GM20431 (cell line): Measurements from ENCODE around the gene DYRK1A.
"Not testable (repeated sequence)": the region's sequence is repeated elsewhere in the genome, so short reads cannot be mapped to it uniquely, and the experiment has no call there.

Source experiments
- in situ Hi-C: fragments of 300-500 bp; cut with MseI, MboI; formaldehyde crosslinking; loops from one replicate; pipeline ENCODE4 v1.15.0; 2020; ENCODE audit warnings: low sequenced_read_pairs; ENCODE audit not compliant: unreplicated experiment

Gene DYRK1A

DNA sequence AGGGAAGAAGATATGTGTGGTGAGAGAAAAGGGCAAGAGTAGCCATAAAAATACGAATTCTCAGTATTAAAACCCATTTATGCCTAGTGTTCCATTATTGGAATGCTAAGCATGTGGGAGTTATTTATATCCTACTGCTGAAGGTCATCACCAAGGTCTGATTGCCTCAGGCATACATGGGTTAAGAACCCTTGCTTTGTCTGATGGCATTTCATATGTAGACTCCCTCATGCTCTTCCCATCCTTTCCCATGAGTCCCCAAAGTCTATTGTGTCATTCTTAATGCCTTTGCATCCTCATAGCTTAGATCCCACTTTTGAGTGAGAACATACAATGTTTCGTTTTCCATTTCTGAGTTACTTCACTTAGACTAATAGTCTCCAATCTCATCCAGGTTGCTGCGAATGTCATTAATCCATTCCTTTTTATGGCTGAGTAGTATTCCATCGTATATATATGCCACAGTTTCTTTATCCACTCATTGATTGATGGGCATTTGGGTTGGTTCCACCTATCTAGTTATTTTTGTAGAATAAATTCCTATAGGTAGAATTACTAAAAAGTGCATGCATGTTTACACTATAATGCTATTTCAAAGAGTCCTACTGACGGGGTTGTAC lies 172.5 kb downstream of the DYRK1A start:
- in situ Hi-C loops: no loop called here

DNA sequence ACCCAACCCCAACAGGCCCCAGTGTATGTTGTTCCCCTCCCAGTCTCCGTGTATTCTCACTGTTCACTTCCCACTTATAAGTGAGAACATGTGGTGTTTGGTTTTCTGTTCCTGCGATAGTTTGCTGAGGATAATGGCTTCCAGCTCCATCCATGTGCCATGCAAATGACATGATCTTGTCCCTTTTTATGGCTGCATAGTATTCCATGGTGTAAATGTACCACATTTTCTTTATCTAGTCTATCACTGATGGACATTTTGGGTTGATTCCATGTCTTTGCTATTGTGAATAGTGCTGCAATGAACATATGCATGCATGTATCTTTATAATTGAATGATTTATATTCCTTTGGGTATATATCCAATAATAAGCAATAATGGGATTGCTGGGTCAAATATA lies 174.6 kb downstream of the DYRK1A start:
- in situ Hi-C loops: not testable (repeated sequence)

DNA sequence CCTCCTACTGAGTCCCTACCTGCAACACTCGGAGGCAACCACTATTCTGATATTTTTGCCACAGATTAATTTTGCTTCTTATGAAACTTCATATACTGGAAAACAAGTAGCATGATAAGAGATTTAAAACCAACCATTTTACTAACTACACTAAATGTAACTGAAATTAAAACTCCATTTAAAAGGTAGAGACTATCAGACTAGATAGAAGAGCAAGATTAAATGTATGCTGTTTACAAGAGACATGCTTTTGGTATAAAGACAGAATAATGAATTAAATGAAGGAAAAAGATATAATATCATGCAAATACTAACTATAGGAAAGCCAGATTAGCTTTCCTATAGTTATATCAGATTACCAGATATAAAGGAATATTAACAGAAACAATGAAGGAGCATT lies 175.9 kb downstream of the DYRK1A start:
- in situ Hi-C loops: no loop called here

DNA sequence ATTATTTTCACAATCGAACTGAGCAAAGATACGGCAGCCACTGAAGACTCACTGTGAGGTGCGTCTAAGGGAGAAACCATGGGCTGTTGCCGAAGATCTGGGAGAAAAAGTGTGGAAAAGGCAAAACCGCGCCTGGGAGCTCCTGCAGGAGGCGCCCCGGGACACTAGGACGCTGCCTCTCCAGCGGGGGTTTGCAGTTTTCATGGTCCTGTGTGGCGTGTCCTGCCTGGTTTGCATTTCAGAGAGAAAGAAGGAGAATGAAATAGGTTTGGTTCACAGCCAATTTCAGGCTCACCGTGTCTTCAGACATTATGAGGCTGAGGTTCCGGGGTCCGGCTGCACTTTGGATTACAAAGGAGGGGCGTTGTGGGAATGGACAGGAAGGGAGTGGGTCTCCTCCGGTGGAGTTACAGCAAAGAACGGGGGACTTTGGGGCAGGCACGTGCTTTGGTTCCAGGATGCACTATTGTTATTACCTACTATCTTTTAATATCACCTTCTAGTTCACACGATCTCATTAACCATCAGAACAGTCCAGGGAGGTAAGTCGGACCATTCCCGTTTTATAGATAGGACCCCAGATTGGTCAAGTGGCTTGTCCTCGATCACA lies 179.8 kb downstream of the DYRK1A start:
- in situ Hi-C loops: no loop called here

GRCh38 chr21:37546949-37547614 lies 180.5 kb downstream of the DYRK1A start:
- in situ Hi-C loops: no loop called here

GRCh38 chr21:37547615-37548200 lies 181.1 kb downstream of the DYRK1A start:
- in situ Hi-C loops: no loop called here

DNA sequence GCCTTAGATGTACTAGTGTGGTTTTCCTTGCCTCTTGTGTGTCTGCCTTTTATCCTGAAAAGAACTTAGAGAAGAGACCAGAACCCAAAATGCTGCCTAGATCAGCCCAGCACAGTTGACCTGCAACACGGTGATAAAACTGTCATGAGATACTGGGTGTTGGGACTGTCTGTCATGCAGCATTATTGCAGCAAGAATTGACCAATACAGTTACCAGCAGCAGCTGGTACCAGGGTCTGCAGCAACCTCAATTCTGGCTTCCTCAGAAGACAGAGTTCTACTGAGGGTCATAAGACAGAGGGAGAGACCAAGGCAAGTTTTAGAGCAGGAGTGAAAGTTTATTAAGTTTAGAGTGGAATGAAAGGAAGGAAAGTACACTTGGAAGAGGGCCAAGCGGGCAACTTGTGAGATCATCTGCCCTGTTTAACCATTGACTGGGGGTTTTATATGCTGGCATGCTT lies 182.0 kb downstream of the DYRK1A start:
- in situ Hi-C loops: no loop called here

DNA sequence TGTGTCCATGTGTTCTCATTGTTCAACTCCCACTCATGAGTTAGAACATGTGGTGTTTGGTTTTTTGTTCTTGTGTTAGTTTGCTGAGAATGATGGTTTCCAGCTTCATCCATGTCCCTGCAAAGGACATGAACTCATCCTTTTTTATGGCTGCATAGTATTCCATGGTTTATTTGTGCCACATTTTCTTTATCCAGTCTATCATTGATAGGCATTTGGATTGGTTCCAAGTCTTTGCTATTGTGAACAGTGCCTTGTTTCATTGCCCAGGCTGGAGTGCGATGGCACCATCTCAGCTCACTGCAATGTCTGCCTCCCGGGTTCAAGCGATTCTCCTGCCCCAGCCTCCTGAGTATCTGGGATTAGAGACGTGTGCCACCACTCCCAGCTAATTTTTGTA lies 183.2 kb downstream of the DYRK1A start:
- in situ Hi-C loops: not testable (repeated sequence)

DNA sequence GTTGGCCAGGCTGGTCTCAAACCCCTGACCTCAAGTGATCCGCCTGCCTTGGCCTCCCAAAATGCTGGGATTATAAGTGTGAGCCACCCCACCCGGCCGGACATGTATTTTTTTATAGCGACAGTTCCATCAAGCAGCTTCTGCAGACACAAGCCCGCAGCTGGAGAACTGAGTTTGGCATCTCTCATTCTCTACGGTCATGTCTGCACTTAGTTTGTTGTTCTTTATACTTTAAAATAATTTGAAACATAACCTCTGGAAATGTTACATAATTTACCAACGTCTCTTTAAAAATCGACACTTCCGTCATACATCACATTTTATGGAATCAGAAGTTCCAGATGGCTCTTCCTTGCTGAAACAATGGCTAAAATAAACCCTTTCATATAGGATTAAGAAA lies 183.6 kb downstream of the DYRK1A start:
- in situ Hi-C loops: no loop called here

DNA sequence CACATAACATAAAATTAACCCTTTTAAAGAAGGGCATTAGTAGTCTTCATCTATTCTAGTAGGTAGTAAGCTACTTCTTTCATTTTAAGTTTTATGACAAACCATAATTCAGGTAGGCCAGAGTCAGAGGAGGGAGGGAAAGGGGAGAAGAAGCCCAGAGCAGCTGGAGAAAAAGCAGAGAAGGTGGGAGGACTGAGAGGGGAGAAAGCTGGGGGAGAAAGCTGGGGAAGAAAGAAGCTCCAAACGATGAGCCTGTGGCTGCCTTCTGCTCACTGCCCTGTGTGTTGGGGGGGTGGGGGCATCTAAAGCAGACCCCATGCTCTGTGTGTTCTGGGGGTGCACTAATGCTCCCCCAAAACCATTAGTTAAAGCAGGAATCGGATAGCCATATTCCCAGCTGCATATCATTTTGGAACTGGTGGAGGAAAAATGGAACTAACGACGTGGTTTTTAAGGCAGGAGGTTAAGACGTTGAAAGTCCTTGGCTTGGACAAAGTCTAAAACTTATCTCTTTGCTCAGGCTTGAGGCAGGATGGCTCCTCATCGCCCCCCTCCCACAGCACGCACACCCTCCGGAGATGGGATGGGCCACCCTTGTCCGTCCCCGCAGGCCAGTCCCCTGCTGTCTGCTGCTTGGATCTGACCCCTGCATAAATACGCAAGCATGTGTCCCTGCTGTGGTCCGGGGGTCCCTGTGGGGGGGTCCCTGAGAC lies 184.2 kb downstream of the DYRK1A start:
- in situ Hi-C loops: no loop called here

- in situ Hi-C loops: no loop called here
These were observed 184.9 kb downstream of the DYRK1A start for GRCh38 chr21:37551331-37551992.

GRCh38 chr21:37551993-37552355 lies 185.4 kb downstream of the DYRK1A start:
- in situ Hi-C loops: no loop called here

- in situ Hi-C loops: no loop called here
These were observed 186.0 kb downstream of the DYRK1A start for GRCh38 chr21:37552496-37553029.

GRCh38 chr21:37553078-37553481 lies 186.5 kb downstream of the DYRK1A start:
- in situ Hi-C loops: no loop called here

GRCh38 chr21:37554661-37555379 lies 188.2 kb downstream of the DYRK1A start:
- in situ Hi-C loops: no loop called here

- in situ Hi-C loops: no loop called here
These were observed 189.2 kb downstream of the DYRK1A start for GRCh38 chr21:37555672-37556261.

- in situ Hi-C loops: no loop called here
These were observed 190.8 kb downstream of the DYRK1A start for GRCh38 chr21:37557261-37557950.

GRCh38 chr21:37558676-37559211 lies 192.2 kb downstream of the DYRK1A start:
- in situ Hi-C loops: no loop called here
